G401 (cell line): ENCODE results near the gene AGBL1. TPM values are rescaled to one million over a fixed set of nuclear protein-coding genes. Genes with fewer than 3 reads are reported as not detected.
A peak's percentile ranks its signal among the peaks of the same experiment; 100 is the strongest.

Experiments used
- DNase-seq: peaks from one replicate; pipeline ENCODE4 v3.0.0-alpha.2; 2015; ENCODE audit warnings: low spot score
- in situ Hi-C: cut with HindIII; loops from 2 replicates; pipeline ENCODE4 v1.10.0; 2016; ENCODE audit warnings: low sequenced_read_pairs, mixed read lengths
- total RNA-seq: library from RNA; depleted of rRNA; stranded (reverse); fragments of >200 nt; shearing (Covaris generic); gene quantifications from 2 replicates; pipeline ENCODE4 v1.2.3, GENCODE V29; 2014

Gene AGBL1
- total RNA-seq, 1 experiment from 2014 or later = not detected

- DNase-seq = no peak
- in situ Hi-C loops = no loop called here
Measured at GRCh38 chr15:86645925-86646500, 566.3 kb downstream of the AGBL1 start.

GRCh38 chr15:86647810-86648440, 568.3 kb downstream of the AGBL1 start:
- DNase-seq = no peak
- in situ Hi-C loops = no loop called here

- in situ Hi-C loops = no loop called here
- DNase-seq = no peak
Measured at GRCh38 chr15:86649277-86649676, 569.6 kb downstream of the AGBL1 start.

GRCh38 chr15:86650094-86650493, 570.4 kb downstream of the AGBL1 start:
- DNase-seq = no peak
- in situ Hi-C loops = no loop called here

DNA sequence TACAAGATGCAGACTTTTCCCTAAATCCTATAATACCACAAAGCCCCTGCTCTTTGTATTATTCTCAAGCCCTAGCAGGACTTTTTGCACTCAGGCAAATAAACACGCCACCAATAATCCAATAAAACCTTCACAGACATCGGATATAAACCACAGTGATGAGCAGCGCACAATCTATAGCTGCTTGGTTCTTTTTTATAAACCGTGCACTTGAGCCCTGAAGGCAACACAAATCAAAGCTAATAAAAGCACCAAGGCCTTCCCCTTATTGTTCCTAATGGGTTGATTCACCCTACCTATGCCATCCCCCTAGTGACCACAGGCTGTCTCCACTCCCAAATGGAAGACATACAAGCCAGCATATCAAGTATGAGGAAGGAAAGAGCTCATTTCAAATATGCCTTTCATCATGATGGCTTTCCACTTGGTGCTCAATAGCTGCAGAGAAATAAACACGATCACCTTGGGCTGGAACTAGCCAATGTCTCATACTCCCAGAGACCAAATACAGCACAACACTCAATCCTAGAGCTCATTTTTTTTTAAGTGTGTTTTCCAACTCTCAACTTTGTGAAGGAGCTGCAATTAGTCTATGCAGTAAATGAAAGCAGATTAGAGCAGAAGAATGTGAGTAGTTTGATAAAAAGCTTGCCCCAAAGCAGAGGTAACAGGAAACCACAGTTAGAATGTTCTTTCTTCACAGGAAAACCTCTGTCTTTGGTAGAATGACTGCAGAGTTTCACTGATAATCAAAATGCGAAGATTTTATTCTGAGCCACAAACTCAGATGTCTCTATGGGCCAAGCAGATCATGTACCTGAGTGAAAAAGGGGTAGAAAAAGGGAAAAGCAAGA, 573.9 kb downstream of the AGBL1 start:
- DNase-seq = no peak
- in situ Hi-C loops = no loop called here

- in situ Hi-C loops = no loop called here
- DNase-seq = no peak
Measured at GRCh38 chr15:86654501-86654900, 574.8 kb downstream of the AGBL1 start.

DNA sequence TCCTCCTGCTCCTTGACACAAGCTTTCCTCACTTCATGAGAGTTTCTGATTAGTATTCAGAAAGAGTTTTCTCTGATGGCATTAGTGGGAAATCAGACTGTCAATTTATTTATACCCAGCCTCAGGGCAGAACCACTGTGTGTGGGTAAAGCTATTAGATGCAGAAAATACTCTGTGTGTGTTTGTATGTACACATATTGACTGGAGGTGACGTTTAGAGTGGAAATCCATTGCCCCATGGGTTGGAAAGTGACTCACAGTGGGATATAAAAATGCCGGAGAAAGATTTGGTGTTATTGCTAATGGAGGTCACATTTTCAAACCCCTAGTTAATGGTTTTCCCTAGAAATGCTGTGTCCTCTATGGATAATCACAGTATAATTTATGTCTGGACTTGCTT, 577.6 kb downstream of the AGBL1 start:
- DNase-seq = no peak
- in situ Hi-C loops = no loop called here

DNA sequence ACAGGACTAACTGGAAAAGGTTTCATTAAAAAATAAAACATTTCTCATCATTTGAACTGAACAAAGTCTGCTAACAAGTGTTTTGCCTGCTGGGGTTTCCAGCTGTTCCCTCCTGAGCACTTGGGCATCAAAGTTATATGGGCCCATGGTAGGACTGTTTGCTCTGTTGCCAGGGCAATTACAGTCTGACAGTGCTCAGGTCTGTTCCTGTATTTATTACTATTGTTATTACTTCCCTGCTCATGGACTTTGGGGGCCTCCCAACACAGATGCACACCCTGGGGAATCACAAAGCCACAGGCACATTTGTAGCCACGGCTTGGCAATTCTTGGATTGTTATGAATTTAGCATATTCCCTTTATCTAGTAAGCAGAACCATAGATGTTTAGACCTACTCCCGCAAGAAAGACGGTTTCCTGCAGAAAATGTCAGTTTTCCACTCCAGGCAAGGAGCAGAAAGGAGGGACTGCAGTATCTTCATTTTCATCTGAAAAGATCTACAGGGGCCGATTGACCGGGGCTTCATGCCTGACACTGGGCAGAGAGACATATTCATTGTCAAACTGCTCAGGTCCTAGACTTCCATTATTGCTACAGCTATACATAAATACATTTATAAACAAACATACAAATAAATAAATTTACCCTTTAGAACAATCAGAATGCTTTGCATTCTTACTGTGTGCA, 580.2 kb downstream of the AGBL1 start:
- in situ Hi-C loops = no loop called here
- no peak for DNase-seq

- in situ Hi-C loops = no loop called here
Measured at GRCh38 chr15:86661580-86661979, 581.9 kb downstream of the AGBL1 start.

GRCh38 chr15:86663304-86663703, 583.6 kb downstream of the AGBL1 start:
- no peak for DNase-seq
- in situ Hi-C loops = no loop called here

More at GRCh38 chr15:86661580-86661979, 581.9 kb downstream of the AGBL1 start:
- DNase-seq = no peak

DNA sequence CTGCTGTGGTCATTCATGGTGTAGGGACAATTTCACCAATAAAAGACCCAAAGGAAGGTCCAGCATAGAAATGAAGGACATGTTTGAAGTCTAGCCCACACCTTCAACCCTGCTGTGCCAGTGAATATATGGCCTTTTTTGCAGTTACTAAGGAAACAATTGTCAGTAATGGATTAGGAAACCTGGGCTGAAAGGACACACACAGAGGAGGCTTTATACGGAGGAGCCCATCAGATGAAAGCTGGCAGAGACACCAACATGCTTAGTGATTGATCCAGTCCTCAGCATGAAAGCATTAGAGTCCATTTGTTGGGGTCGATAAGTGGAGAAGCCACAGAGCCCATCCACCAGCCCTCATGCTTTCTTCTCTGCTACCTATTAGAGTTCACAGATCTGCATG, 584.3 kb downstream of the AGBL1 start:
- in situ Hi-C loops = no loop called here
- DNase-seq = no peak

GRCh38 chr15:86664581-86664980, 584.9 kb downstream of the AGBL1 start:
- in situ Hi-C loops = no loop called here
- no peak for DNase-seq

GRCh38 chr15:86676002-86676401, 596.3 kb downstream of the AGBL1 start:
- DNase-seq = no peak

DNA sequence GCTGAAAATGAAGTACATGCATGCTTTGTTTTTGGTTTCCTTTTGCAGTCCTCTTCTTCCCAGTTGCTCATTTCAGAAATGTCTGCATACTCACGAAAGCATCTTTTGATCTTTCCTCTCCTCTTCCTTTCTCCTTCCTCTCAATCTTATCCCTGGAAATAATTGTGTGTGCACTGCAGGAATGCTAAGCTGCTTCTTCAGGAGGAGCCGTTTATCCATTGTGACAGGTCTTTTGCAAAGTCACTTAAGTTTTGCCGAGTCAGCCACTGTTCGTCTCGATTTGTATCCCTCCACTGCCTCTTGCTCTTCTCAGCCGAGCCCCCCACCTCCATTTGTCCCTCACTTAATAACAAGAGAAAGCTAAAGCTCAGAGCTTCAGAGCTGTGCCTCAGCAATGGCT, 597.6 kb downstream of the AGBL1 start:
- in situ Hi-C loops = no loop called here
- DNase-seq = no peak

More at GRCh38 chr15:86676002-86676401, 596.3 kb downstream of the AGBL1 start:
- in situ Hi-C loops = no loop called here

DNA sequence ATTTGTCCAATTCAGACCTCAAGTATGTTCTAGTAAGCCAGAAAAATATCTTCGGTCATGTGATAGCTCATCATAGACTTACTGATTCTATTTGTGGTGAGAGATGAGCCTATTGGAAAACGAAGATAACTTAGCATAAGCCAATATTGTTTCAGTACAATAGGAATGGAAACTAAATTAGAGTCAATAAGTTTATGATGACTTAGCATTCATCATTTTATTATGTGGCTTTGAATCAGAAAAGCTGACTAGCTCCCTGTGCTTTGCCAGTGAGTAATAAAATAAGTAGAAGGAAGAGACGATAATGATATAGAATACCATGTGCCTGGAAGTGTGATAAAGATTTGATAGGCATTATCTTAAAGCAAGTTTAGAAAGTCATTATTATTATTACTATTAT, 605.6 kb downstream of the AGBL1 start:
- no peak for DNase-seq
- in situ Hi-C loops = no loop called here

- in situ Hi-C loops = no loop called here
Measured at GRCh38 chr15:86689006-86689405, 609.3 kb downstream of the AGBL1 start.

GRCh38 chr15:86690566-86690965, 610.9 kb downstream of the AGBL1 start:
- no peak for DNase-seq
- in situ Hi-C loops = no loop called here

More at GRCh38 chr15:86689006-86689405, 609.3 kb downstream of the AGBL1 start:
- no peak for DNase-seq

DNA sequence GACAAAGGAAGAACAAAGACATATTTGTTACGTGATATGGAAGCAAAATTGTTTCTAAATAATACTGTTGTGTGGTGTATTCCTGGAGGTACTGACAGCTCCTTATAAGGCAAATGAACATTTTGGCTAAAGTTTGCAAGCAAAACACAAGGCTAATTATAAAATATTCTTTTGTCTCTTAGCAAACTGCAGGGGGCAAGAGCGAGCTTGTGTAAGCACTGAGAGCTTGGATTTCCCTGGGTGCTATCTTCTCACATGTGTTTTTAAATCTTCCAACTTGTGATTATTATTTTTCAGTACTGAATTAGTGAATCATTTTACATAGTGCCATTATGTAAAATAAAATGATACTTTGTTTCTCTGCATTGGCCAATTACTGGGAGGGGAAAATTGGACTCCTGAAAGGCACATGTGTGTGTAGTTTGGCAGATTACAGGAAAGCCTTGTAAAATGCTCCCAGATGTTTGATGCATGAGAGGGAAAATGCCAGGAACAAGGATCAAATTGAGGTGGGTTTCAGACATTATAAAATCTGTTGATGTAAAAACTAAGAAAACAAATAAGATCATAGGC, 611.5 kb downstream of the AGBL1 start:
- peak; percentile 4 for DNase-seq
- in situ Hi-C loops = no loop called here

GRCh38 chr15:86700864-86701610, 621.4 kb downstream of the AGBL1 start:
- DNase-seq = no peak
- in situ Hi-C loops = no loop called here
